ENCODE measurements around the gene AFF3. TPM values are rescaled to one million over a fixed set of nuclear protein-coding genes. Genes with fewer than 3 reads are reported as not detected.

Gene AFF3
- total RNA-seq, 3 donors from 2014 or later = 4.2 to 56.6 (median 5.2) TPM

DNA sequence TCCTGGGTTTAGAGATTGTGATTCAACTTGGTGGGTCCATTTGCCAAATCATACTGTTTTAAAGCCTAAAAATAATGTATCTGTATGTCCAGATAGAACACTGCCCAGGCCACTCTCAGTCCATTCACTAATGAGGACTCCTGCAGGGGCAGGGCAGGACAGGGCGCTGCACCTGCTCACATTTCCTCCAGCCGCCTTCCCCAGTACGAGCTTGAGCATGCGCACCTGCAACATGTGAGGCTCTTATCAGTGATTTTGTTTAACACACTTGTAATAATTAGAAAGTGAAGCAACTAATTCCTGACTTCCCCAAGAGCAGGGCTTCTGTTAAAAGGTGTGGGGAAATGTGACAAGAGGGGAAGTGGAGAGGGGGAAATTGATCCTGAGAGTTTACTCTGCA lies 89.7 kb downstream of the AFF3 start:
- TF ChIP-seq CTCF (IDR thresholded peaks at IDR 0.05) = no peak
- DNase-seq (no peak), ATAC-seq (no peak)
- no peaks in the 10 kb centered on the region for H3K9me3 ChIP-seq
- intact Hi-C loops (cut with DNase I, micrococcal nuclease) = no loop called here
- no peak overlapping the region for H3K4me3 ChIP-seq
- H3K36me3 ChIP-seq (ENCODE audit: low read depth) = no peaks in the 10 kb centered on the region
- H3K4me1 ChIP-seq (ENCODE audit: low read depth) = no peaks in the 10 kb centered on the region

- DNase-seq (no peak), ATAC-seq (no peak)
- intact Hi-C loops (cut with DNase I, micrococcal nuclease) = no loop called here
- Histone ChIP-seq H3K4me3 (no peak overlapping the region), H3K36me3 (ENCODE audit: low read depth) (no peaks in the 10 kb centered on the region), H3K4me1 (ENCODE audit: low read depth) (no peaks in the 10 kb centered on the region), H3K9me3 (no peaks in the 10 kb centered on the region)
- no peak for TF ChIP-seq CTCF (IDR thresholded peaks at IDR 0.05)
Observed at GRCh38 chr2:100051253-100051652, 91.1 kb downstream of the AFF3 start.

- Histone ChIP-seq H3K36me3 (ENCODE audit: low read depth) (no peaks in the 10 kb centered on the region), H3K4me1 (ENCODE audit: low read depth) (no peaks in the 10 kb centered on the region), H3K4me3 (no peak overlapping the region), H3K9me3 (no peaks in the 10 kb centered on the region)
- DNase-seq = no peak
- no peak for ATAC-seq
- no peak for TF ChIP-seq CTCF (IDR thresholded peaks at IDR 0.05)
- intact Hi-C loops (cut with DNase I, micrococcal nuclease) = no loop called here
Observed at GRCh38 chr2:100050685-100051084, 91.7 kb downstream of the AFF3 start.

DNA sequence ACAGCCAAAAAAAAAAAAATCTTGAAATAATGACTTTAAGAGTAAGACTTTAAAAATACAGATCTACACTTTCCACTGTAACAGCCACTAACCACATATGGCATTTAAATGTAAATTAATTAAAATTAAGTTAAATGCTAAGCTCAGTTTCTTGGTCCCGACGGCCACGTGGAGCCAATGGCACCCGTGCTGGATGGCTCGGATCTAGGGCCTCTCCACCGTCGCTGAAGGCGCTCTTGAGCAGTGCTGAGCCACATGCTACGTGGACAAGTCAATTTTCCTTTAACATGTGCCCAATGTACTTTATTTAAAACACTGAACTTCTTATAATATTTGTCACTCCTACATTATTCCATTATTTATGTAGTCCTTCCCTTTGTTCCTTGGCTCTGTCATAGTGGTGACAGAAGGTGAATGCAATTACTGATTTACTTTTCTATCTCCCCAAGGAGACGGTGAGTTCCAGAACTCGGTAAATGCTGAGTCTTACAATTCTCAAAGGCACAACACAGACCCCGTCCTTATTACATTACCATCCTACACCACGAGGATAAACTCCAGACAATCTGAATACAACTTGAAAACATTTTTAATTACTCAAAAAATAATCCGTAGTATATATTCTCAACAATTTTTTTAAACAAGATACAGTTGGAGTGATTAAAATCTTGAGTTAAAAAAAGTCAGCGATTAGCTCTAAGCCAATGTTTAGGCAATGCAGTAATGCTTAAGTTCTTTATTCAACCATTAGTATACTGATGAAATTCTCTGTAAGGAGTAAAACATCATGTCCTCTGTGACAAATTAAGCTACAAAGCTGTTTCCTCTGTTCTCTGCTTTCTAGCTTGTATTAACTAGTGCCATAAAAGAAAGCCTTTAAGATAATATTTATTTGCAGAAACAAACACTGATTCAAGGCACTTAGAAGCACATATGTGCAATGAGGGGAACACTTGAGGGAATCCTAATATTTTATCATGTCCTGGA lies 95.1 kb downstream of the AFF3 start:
- intact Hi-C loops (cut with DNase I, micrococcal nuclease) = no loop called here
- Histone ChIP-seq H3K9me3 (no peaks in the 10 kb centered on the region), H3K4me1 (ENCODE audit: low read depth) (no peaks in the 10 kb centered on the region), H3K4me3 (no peak overlapping the region), H3K36me3 (ENCODE audit: low read depth) (no peaks in the 10 kb centered on the region)
- no peak for TF ChIP-seq CTCF (IDR thresholded peaks at IDR 0.05)
- DNase-seq (no peak), ATAC-seq (no peak)

GRCh38 chr2:100045000-100045399 lies 97.4 kb downstream of the AFF3 start:
- H3K4me3 ChIP-seq = no peak overlapping the region
- H3K36me3 ChIP-seq (ENCODE audit: low read depth) = no peaks in the 10 kb centered on the region
- no peak for DNase-seq
- ATAC-seq = no peak
- H3K9me3 ChIP-seq = no peaks in the 10 kb centered on the region
- intact Hi-C loops (cut with DNase I, micrococcal nuclease) = no loop called here
- no peaks in the 10 kb centered on the region for H3K4me1 ChIP-seq (ENCODE audit: low read depth)
- no peak for TF ChIP-seq CTCF (IDR thresholded peaks at IDR 0.05)
